GM23338 (cell line): ENCODE results near the gene SORCS2. TPM values are rescaled to one million over a fixed set of nuclear protein-coding genes. Genes with fewer than 3 reads are reported as not detected.

Experiments used
- ATAC-seq: fragments of 200-7000 bp; cut with Tn5 transposase; 3 replicates; pipeline ENCODE4 v1.9.1; 2020
- DNase-seq: peaks from one replicate; pipeline ENCODE4 v3.0.0-alpha.2; 2015; ENCODE audit warnings: low spot score
- H2AFZ ChIP-seq: fragments of 200-600 bp; sonication (generic); 2 replicates; pipeline ENCODE4 v1.8.0; 2016; ENCODE audit warnings: antibody characterized with exemption, mild to moderate bottlenecking, moderate library complexity
- H3F3A ChIP-seq: fragments of 200-600 bp; sonication (generic); replicated peaks from 2 replicates; pipeline ENCODE4 v1.8.0; 2017; ENCODE audit warnings: antibody characterized with exemption, mixed run types, low read depth
- H3K27ac ChIP-seq: fragments of 200-600 bp; sonication (generic); 2 replicates; pipeline ENCODE4 v1.6.1; 2016; ENCODE audit warnings: low read depth
- H3K27me3 ChIP-seq: fragments of 200-600 bp; sonication (generic); 2 replicates; pipeline ENCODE4 v1.8.0; 2016; ENCODE audit warnings: mild to moderate bottlenecking, mixed run types, moderate library complexity; ENCODE audit not compliant: insufficient read depth
- H3K36me3 ChIP-seq: fragments of 200-600 bp; sonication (generic); 2 replicates; pipeline ENCODE4 v1.8.0; 2016; ENCODE audit warnings: mild to moderate bottlenecking; ENCODE audit not compliant: insufficient read depth
- H3K4me1 ChIP-seq: fragments of 200-600 bp; sonication (generic); 2 replicates; pipeline ENCODE4 v1.8.0; 2016; ENCODE audit warnings: mild to moderate bottlenecking, moderate library complexity; ENCODE audit not compliant: insufficient read depth
- H3K4me2 ChIP-seq: fragments of 200-600 bp; sonication (generic); 2 replicates; pipeline ENCODE4 v1.7.1; 2017; ENCODE audit warnings: mixed run types
- H3K4me3 ChIP-seq: fragments of 200-600 bp; sonication (generic); 2 replicates; pipeline ENCODE4 v1.6.1; 2016; ENCODE audit warnings: mixed run types
- H3K79me2 ChIP-seq: fragments of 200-600 bp; sonication (generic); replicated peaks from 2 replicates; pipeline ENCODE4 v1.8.0; 2017; ENCODE audit warnings: mild to moderate bottlenecking; ENCODE audit not compliant: insufficient read depth
- H3K9me2 ChIP-seq: fragments of 200-600 bp; sonication (generic); 2 replicates; pipeline ENCODE4 v1.8.0; 2017; ENCODE audit not compliant: insufficient read depth
- H4K20me1 ChIP-seq: fragments of 200-600 bp; sonication (generic); replicated peaks from 2 replicates; pipeline ENCODE4 v1.8.0; 2017; ENCODE audit warnings: mild to moderate bottlenecking; ENCODE audit not compliant: insufficient read depth
- H3K27ac Mint-ChIP-seq: 2 replicates; pipeline ENCODE4 v1.8.0; 2020; ENCODE audit warnings: inconsistent platforms, mild to moderate bottlenecking, moderate library complexity, mixed read lengths
- H3K27me3 Mint-ChIP-seq: 3 replicates; pipeline ENCODE4 v1.8.0; 2022; ENCODE audit warnings: low read depth, mild to moderate bottlenecking, moderate library complexity, mixed read lengths, inconsistent platforms; ENCODE audit not compliant: insufficient read depth, poor library complexity
- H3K36me3 Mint-ChIP-seq: 3 replicates; pipeline ENCODE4 v1.8.0; 2021; ENCODE audit warnings: low read depth, mild to moderate bottlenecking, inconsistent platforms, moderate library complexity, mixed read lengths
- H3K4me1 Mint-ChIP-seq: 3 replicates; pipeline ENCODE4 v1.8.0; 2020; ENCODE audit warnings: mild to moderate bottlenecking, inconsistent platforms, mixed read lengths
- H3K4me3 Mint-ChIP-seq: 3 replicates; pipeline ENCODE4 v1.8.0; 2021; ENCODE audit warnings: moderate library complexity, mild to moderate bottlenecking, inconsistent platforms, mixed read lengths
- H3K9me3 Mint-ChIP-seq: 3 replicates; pipeline ENCODE4 v1.8.0; 2020; ENCODE audit warnings: moderate library complexity, mild to moderate bottlenecking, inconsistent platforms, mixed read lengths
- CREB1 ChIP-seq: fragments of 250-450 bp; sonication (Bioruptor Pico); IDR thresholded peaks from 2 replicates; pipeline ENCODE4 v1.5.0; 2020; ENCODE audit warnings: low read depth, mild to moderate bottlenecking, moderate library complexity
- EZH2 ChIP-seq: fragments of 200-600 bp; sonication (generic); IDR thresholded peaks from one replicate; pipeline ENCODE4 v1.8.0; 2017; ENCODE audit warnings: antibody characterized with exemption, mild to moderate bottlenecking, low read depth; ENCODE audit not compliant: unreplicated experiment
- EZH2phosphoT487 ChIP-seq: fragments of 200-600 bp; sonication (generic); IDR thresholded peaks from one replicate; pipeline ENCODE4 v1.8.1; 2018; ENCODE audit warnings: antibody characterized with exemption; ENCODE audit not compliant: unreplicated experiment
- JUNB ChIP-seq: IDR thresholded peaks from one replicate; pipeline ENCODE4 v1.6.1; 2016; ENCODE audit warnings: antibody characterized with exemption; ENCODE audit not compliant: unreplicated experiment
- NANOG ChIP-seq: IDR thresholded peaks from 2 replicates; pipeline ENCODE4 v1.6.1; 2016; ENCODE audit warnings: antibody characterized with exemption, borderline replicate concordance
- POLR2AphosphoS5 ChIP-seq: IDR thresholded peaks from 2 replicates; pipeline ENCODE4 v1.6.1; 2016; ENCODE audit warnings: antibody characterized with exemption, low read depth
- ZNF331 ChIP-seq: fragments of 250-450 bp; sonication (Bioruptor Pico); IDR thresholded peaks from 2 replicates; pipeline ENCODE4 v1.5.0; 2020; ENCODE audit warnings: low read depth, mild to moderate bottlenecking, moderate library complexity
- polyA plus RNA-seq: library from polyadenylated mRNA; unstranded; fragments of >200 nt; fragmentation: Nextera tagmentation; extraction: Ambion mirVana; gene quantifications from 2 replicates; pipeline ENCODE4 v1.2.1, GENCODE V29; 2016
- total RNA-seq: library from RNA; depleted of rRNA; stranded (reverse); fragments of >200 nt; shearing (Covaris generic); gene quantifications from 2 replicates; pipeline ENCODE4 v1.2.3, GENCODE V29; 2014
- TF ChIP-seq, protein P1 (sequence below), 2 experiments: fragments of 200-600 bp in 1 of 2; sonication (generic) in 1 of 2; conservative IDR thresholded peaks; 2 replicates each; pipeline versions ENCODE4 v1.5.1 to v1.6.1; 2016 to 2017; ENCODE audit warnings: antibody characterized with exemption in 2 of 2, low read depth in 2 of 2, mild to moderate bottlenecking in 2 of 2, moderate library complexity in 1 of 2
- TF ChIP-seq, protein P2 (sequence below): fragments of 250-450 bp; sonication (Bioruptor Pico); IDR thresholded peaks from 2 replicates; pipeline ENCODE4 v1.5.0; 2020; ENCODE audit warnings: mild to moderate bottlenecking, moderate library complexity
- TF ChIP-seq, protein P3 (sequence below): IDR thresholded peaks from 2 replicates; pipeline ENCODE4 v1.6.1; 2016; ENCODE audit warnings: antibody characterized with exemption

SORCS2 gene
- total and polyA plus RNA-seq, 2 experiments from 2014 or later = 0.47 to 2.4 TPM

- Histone ChIP-seq H3K4me1 (no peaks in the 10 kb centered on the region), H3K9me2 (no peaks in the 10 kb centered on the region), H3K36me3 (no peaks in the 10 kb centered on the region), H2AFZ (no peak overlapping the region), H3K4me3 (no peak overlapping the region), H3F3A (no peaks in the 10 kb centered on the region), H3K27me3 (no peaks in the 10 kb centered on the region), H3K27ac (no peak overlapping the region), H3K79me2 (no peaks in the 10 kb centered on the region), H3K4me2 (no peak overlapping the region), H4K20me1 (no peaks in the 10 kb centered on the region)
- Mint-ChIP-seq H3K27me3 (no peaks in the 10 kb centered on the region), H3K4me1 (peaks cover 4% of the 10 kb centered on the region), H3K9me3 (peaks cover 5% of the 10 kb centered on the region; the same call in 2 of the 3 replicates), H3K36me3 (no peaks in the 10 kb centered on the region; the same call in 2 of the 3 replicates), H3K27ac (no peak overlapping the region), H3K4me3 (no peak overlapping the region)
- no peak for DNase-seq
- ATAC-seq = no peak
- no peak for TF ChIP-seq POLR2AphosphoS5
- TF ChIP-seq NANOG = no peak
- no peak for TF ChIP-seq ZNF331 (CRISPR knock-in tag)
- no peak for TF ChIP-seq CREB1 (CRISPR knock-in tag)
- no peak for TF ChIP-seq EZH2
- TF ChIP-seq, protein P1, sequence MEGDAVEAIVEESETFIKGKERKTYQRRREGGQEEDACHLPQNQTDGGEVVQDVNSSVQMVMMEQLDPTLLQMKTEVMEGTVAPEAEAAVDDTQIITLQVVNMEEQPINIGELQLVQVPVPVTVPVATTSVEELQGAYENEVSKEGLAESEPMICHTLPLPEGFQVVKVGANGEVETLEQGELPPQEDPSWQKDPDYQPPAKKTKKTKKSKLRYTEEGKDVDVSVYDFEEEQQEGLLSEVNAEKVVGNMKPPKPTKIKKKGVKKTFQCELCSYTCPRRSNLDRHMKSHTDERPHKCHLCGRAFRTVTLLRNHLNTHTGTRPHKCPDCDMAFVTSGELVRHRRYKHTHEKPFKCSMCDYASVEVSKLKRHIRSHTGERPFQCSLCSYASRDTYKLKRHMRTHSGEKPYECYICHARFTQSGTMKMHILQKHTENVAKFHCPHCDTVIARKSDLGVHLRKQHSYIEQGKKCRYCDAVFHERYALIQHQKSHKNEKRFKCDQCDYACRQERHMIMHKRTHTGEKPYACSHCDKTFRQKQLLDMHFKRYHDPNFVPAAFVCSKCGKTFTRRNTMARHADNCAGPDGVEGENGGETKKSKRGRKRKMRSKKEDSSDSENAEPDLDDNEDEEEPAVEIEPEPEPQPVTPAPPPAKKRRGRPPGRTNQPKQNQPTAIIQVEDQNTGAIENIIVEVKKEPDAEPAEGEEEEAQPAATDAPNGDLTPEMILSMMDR (conservative IDR thresholded peaks at IDR 0.05; ENCODE audit: low read depth in 2 of 2) = no peak
- TF ChIP-seq, protein P2, sequence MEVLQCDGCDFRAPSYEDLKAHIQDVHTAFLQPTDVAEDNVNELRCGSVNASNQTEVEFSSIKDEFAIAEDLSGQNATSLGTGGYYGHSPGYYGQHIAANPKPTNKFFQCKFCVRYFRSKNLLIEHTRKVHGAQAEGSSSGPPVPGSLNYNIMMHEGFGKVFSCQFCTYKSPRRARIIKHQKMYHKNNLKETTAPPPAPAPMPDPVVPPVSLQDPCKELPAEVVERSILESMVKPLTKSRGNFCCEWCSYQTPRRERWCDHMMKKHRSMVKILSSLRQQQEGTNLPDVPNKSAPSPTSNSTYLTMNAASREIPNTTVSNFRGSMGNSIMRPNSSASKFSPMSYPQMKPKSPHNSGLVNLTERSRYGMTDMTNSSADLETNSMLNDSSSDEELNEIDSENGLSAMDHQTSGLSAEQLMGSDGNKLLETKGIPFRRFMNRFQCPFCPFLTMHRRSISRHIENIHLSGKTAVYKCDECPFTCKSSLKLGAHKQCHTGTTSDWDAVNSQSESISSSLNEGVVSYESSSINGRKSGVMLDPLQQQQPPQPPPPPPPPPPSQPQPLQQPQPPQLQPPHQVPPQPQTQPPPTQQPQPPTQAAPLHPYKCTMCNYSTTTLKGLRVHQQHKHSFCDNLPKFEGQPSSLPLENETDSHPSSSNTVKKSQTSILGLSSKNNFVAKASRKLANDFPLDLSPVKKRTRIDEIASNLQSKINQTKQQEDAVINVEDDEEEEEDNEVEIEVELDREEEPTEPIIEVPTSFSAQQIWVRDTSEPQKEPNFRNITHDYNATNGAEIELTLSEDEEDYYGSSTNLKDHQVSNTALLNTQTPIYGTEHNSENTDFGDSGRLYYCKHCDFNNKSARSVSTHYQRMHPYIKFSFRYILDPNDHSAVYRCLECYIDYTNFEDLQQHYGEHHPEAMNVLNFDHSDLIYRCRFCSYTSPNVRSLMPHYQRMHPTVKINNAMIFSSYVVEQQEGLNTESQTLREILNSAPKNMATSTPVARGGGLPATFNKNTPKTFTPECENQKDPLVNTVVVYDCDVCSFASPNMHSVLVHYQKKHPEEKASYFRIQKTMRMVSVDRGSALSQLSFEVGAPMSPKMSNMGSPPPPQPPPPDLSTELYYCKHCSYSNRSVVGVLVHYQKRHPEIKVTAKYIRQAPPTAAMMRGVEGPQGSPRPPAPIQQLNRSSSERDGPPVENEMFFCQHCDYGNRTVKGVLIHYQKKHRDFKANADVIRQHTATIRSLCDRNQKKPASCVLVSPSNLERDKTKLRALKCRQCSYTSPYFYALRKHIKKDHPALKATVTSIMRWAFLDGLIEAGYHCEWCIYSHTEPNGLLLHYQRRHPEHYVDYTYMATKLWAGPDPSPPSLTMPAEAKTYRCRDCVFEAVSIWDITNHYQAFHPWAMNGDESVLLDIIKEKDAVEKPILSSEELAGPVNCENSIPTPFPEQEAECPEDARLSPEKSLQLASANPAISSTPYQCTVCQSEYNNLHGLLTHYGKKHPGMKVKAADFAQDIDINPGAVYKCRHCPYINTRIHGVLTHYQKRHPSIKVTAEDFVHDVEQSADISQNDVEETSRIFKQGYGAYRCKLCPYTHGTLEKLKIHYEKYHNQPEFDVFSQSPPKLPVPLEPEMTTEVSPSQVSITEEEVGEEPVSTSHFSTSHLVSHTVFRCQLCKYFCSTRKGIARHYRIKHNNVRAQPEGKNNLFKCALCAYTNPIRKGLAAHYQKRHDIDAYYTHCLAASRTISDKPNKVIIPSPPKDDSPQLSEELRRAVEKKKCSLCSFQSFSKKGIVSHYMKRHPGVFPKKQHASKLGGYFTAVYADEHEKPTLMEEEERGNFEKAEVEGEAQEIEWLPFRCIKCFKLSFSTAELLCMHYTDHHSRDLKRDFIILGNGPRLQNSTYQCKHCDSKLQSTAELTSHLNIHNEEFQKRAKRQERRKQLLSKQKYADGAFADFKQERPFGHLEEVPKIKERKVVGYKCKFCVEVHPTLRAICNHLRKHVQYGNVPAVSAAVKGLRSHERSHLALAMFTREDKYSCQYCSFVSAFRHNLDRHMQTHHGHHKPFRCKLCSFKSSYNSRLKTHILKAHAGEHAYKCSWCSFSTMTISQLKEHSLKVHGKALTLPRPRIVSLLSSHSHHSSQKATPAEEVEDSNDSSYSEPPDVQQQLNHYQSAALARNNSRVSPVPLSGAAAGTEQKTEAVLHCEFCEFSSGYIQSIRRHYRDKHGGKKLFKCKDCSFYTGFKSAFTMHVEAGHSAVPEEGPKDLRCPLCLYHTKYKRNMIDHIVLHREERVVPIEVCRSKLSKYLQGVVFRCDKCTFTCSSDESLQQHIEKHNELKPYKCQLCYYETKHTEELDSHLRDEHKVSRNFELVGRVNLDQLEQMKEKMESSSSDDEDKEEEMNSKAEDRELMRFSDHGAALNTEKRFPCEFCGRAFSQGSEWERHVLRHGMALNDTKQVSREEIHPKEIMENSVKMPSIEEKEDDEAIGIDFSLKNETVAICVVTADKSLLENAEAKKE = no peak
- no peak for TF ChIP-seq JUNB
- TF ChIP-seq, protein P3, sequence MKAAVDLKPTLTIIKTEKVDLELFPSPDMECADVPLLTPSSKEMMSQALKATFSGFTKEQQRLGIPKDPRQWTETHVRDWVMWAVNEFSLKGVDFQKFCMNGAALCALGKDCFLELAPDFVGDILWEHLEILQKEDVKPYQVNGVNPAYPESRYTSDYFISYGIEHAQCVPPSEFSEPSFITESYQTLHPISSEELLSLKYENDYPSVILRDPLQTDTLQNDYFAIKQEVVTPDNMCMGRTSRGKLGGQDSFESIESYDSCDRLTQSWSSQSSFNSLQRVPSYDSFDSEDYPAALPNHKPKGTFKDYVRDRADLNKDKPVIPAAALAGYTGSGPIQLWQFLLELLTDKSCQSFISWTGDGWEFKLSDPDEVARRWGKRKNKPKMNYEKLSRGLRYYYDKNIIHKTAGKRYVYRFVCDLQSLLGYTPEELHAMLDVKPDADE = no peak
- no peak for TF ChIP-seq EZH2phosphoT487
Measured at GRCh38 chr4:7261536-7261935, 69.2 kb downstream of the SORCS2 start.
